ENCODE results near the gene ARHGEF7.
A peak's percentile ranks its signal among the peaks of the same experiment; 100 is the strongest.
"Not testable (repeated sequence)": the region's sequence is repeated elsewhere in the genome, so short reads cannot be mapped to it uniquely, and the experiment has no call there.

The ARHGEF7 gene

GRCh38 chr13:111174377-111175114 is 59.4 kb downstream of the ARHGEF7 start:
- DNase-seq = no peak

GRCh38 chr13:111175372-111175771 is 60.3 kb downstream of the ARHGEF7 start:
- no peak for DNase-seq

- DNase-seq = no peak
These were observed 60.8 kb downstream of the ARHGEF7 start for GRCh38 chr13:111175935-111176334.

GRCh38 chr13:111176421-111176820 is 61.3 kb downstream of the ARHGEF7 start:
- DNase-seq = no peak

- peak; percentile 48 for DNase-seq
These were observed 62.1 kb downstream of the ARHGEF7 start for GRCh38 chr13:111177081-111177711.

GRCh38 chr13:111177921-111178320 is 62.8 kb downstream of the ARHGEF7 start:
- no peak for DNase-seq

GRCh38 chr13:111178402-111178801 is 63.3 kb downstream of the ARHGEF7 start:
- no peak for DNase-seq

GRCh38 chr13:111179908-111180760 is 65.0 kb downstream of the ARHGEF7 start:
- DNase-seq = peak; percentile 19

GRCh38 chr13:111181977-111182376 is 66.9 kb downstream of the ARHGEF7 start:
- no peak for DNase-seq

GRCh38 chr13:111183087-111183645 is 68.1 kb downstream of the ARHGEF7 start:
- no peak for DNase-seq

- DNase-seq = no peak
These were observed 68.8 kb downstream of the ARHGEF7 start for GRCh38 chr13:111183959-111184358.

- peak; percentile 40 for DNase-seq
These were observed 69.6 kb downstream of the ARHGEF7 start for GRCh38 chr13:111184458-111185401.

GRCh38 chr13:111186305-111186935 is 71.3 kb downstream of the ARHGEF7 start:
- no peak for DNase-seq

GRCh38 chr13:111187960-111188541 is 72.9 kb downstream of the ARHGEF7 start:
- no peak for DNase-seq

- peak; percentile 63 for DNase-seq
These were observed 74.0 kb downstream of the ARHGEF7 start for GRCh38 chr13:111189064-111189505.

- DNase-seq = not testable (repeated sequence)
These were observed 74.4 kb downstream of the ARHGEF7 start for GRCh38 chr13:111189516-111189915.

- not testable (repeated sequence) for DNase-seq
These were observed 78.1 kb downstream of the ARHGEF7 start for GRCh38 chr13:111193223-111193622.

GRCh38 chr13:111194651-111195050 is 79.5 kb downstream of the ARHGEF7 start:
- DNase-seq = not testable (repeated sequence)

GRCh38 chr13:111198732-111199378 is 83.7 kb downstream of the ARHGEF7 start:
- DNase-seq = not testable (repeated sequence)

- DNase-seq = no peak
These were observed 86.3 kb downstream of the ARHGEF7 start for GRCh38 chr13:111201304-111201940.
